Midbrain (tissue), 1 donor: ENCODE data around the gene ATIC.

Experiments used
- DNase-seq: peaks from one replicate; lab custom pipeline; 2025; lab: John Stamatoyannopoulos, UW

The ATIC gene

DNA sequence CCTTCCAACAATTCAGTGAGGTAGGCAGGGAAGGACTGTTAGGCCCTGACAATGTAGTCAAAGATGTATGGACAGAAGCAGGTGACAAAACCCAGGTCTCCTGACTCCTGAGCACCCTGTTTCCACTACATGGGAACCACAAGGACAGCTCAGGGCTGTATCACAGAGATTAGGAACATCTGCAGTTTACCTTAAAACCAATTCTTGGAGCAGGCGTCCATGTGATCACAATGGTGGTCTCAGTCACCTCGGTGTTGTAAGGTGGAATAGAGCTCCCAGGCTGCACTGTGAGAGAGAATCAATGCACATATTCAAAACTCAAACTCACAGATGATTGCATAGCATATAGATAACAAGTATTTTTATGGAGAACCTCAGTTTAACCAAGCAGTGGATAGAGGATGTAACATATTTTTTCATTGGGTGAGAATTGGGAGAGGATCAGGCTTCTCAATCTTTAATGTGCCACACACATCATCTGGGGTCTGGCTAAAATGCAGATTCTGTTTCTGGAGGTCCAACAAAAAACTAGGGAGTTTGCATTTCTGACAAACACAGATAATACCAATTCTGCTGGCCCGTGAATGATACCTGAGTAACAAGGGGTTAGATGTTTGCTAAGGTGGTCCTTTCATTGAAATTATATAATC lies 87.3 kb downstream of the ATIC start:
- no peak for DNase-seq
